A673 (cell line): ENCODE results near the gene MST1R. TPM values are rescaled to one million over a fixed set of nuclear protein-coding genes. Genes with fewer than 3 reads are reported as not detected.

Experiments used
- BruUV-seq: library from RNA; stranded (reverse); fragments of 400-500 nt; replicated peaks from 2 replicates; lab custom pipeline; 2021; lab: Mats Ljungman, UMichigan
- CTCF ChIA-PET: fragments of 300-600 bp; sonication (Branson Sonifier 250); formaldehyde crosslinking; loops from one replicate; lab custom pipeline; 2022; ENCODE audit warnings: antibody characterized with exemption; lab: Charles Lee
- POLR2A ChIA-PET: fragments of 300-600 bp; sonication (Branson Sonifier 250); formaldehyde crosslinking; loops from one replicate; lab custom pipeline; 2022; ENCODE audit warnings: antibody characterized with exemption; ENCODE audit not compliant: low non-redundant PET; lab: Charles Lee
- DNase-seq: peaks from one replicate; pipeline ENCODE4 v3.0.0-alpha.2; 2015; ENCODE audit warnings: low spot score
- H3K27ac ChIP-seq: fragments of 200-600 bp; sonication (generic); 2 replicates; pipeline ENCODE4 v1.5.1; 2016; ENCODE audit warnings: mixed run types, low read depth, mild to moderate bottlenecking, mixed read lengths, antibody characterized with exemption, low read length; ENCODE audit not compliant: poor library complexity, severe bottlenecking
- H3K27me3 ChIP-seq: fragments of 200-600 bp; sonication (generic); replicated peaks from 2 replicates; pipeline ENCODE4 v1.6.1; 2017; ENCODE audit warnings: mixed run types, low read depth, mild to moderate bottlenecking, mixed read lengths, antibody characterized with exemption, low read length; ENCODE audit not compliant: insufficient read depth, poor library complexity
- H3K36me3 ChIP-seq: fragments of 200-600 bp; sonication (generic); 2 replicates; pipeline ENCODE4 v1.6.1; 2016; ENCODE audit warnings: mixed run types, mild to moderate bottlenecking, mixed read lengths, antibody characterized with exemption, low read length; ENCODE audit not compliant: insufficient read depth, poor library complexity, severe bottlenecking
- H3K4me1 ChIP-seq: fragments of 200-600 bp; sonication (generic); 2 replicates; pipeline ENCODE4 v1.6.1; 2017; ENCODE audit warnings: mixed run types, mild to moderate bottlenecking, mixed read lengths, antibody characterized with exemption, low read length; ENCODE audit not compliant: insufficient read depth, poor library complexity, severe bottlenecking
- H3K4me3 ChIP-seq: fragments of 200-600 bp; sonication (generic); 2 replicates; pipeline ENCODE4 v1.5.1; 2016; ENCODE audit warnings: low read depth, mixed run types, mild to moderate bottlenecking, mixed read lengths, low read length; ENCODE audit not compliant: poor library complexity, severe bottlenecking
- H3K9me3 ChIP-seq: fragments of 200-600 bp; sonication (generic); 2 replicates; pipeline ENCODE4 v1.6.1; 2016; ENCODE audit warnings: mixed run types, low read depth, mild to moderate bottlenecking, mixed read lengths, antibody characterized with exemption, low read length; ENCODE audit not compliant: poor library complexity, severe bottlenecking
- EZH2 ChIP-seq: fragments of 200-600 bp; sonication (generic); IDR thresholded peaks from 2 replicates; pipeline ENCODE4 v1.6.1; 2017; ENCODE audit warnings: borderline replicate concordance, low read depth, mild to moderate bottlenecking, mixed read lengths, antibody characterized with exemption, low read length; ENCODE audit not compliant: poor library complexity, severe bottlenecking
- intact Hi-C: fragments of 100-400 bp; cut with micrococcal nuclease; formaldehyde crosslinking; loops from one replicate; pipeline ENCODE4 v1.10.0; 2022; ENCODE audit not compliant: unreplicated experiment
- total RNA-seq: library from RNA; stranded (reverse); gene quantifications from 2 replicates; pipeline ENCODE4 v1.2.3, GENCODE V29; 2021
- TF ChIP-seq, protein P1 (sequence below): fragments of 300-800, 200-600 bp; sonication (generic); conservative IDR thresholded peaks from 2 replicates; pipeline ENCODE4 v1.5.1; 2017; ENCODE audit warnings: low read depth, mild to moderate bottlenecking, antibody characterized with exemption, low read length, moderate library complexity, mixed read lengths

The MST1R gene
- total RNA-seq, 1 experiment from 2014 or later: not detected

- no TSS peak for BruUV-seq
- POLR2A ChIA-PET: no interaction called here
- intact Hi-C loops: no loop called here
- no peak overlapping the region for H3K4me3 ChIP-seq
- CTCF ChIA-PET: no interaction called here
- H3K9me3 ChIP-seq: no peaks in the 10 kb centered on the region
- no peak for DNase-seq
- no peaks in the 10 kb centered on the region for H3K27me3 ChIP-seq
- no peaks in the 10 kb centered on the region for H3K36me3 ChIP-seq
- H3K27ac ChIP-seq: no peak overlapping the region
- TF ChIP-seq, protein P1, sequence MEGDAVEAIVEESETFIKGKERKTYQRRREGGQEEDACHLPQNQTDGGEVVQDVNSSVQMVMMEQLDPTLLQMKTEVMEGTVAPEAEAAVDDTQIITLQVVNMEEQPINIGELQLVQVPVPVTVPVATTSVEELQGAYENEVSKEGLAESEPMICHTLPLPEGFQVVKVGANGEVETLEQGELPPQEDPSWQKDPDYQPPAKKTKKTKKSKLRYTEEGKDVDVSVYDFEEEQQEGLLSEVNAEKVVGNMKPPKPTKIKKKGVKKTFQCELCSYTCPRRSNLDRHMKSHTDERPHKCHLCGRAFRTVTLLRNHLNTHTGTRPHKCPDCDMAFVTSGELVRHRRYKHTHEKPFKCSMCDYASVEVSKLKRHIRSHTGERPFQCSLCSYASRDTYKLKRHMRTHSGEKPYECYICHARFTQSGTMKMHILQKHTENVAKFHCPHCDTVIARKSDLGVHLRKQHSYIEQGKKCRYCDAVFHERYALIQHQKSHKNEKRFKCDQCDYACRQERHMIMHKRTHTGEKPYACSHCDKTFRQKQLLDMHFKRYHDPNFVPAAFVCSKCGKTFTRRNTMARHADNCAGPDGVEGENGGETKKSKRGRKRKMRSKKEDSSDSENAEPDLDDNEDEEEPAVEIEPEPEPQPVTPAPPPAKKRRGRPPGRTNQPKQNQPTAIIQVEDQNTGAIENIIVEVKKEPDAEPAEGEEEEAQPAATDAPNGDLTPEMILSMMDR: no peak
- H3K4me1 ChIP-seq: no peaks in the 10 kb centered on the region
Measured at GRCh38 chr3:49867400-49867799, 36.3 kb downstream of the MST1R start.

- Histone ChIP-seq H3K27ac (no peak overlapping the region), H3K4me1 (no peaks in the 10 kb centered on the region), H3K36me3 (no peaks in the 10 kb centered on the region), H3K4me3 (no peak overlapping the region), H3K9me3 (no peaks in the 10 kb centered on the region), H3K27me3 (no peaks in the 10 kb centered on the region)
- no peak for TF ChIP-seq EZH2
- TF ChIP-seq, protein P1: no peak
- no peak for DNase-seq
- no TSS peak for BruUV-seq
- POLR2A ChIA-PET: no interaction called here
- intact Hi-C loops: no loop called here
- CTCF ChIA-PET: no interaction called here
Measured at GRCh38 chr3:49865198-49865784, 38.4 kb downstream of the MST1R start.

- H3K36me3 ChIP-seq: no peaks in the 10 kb centered on the region
- intact Hi-C loops: no loop called here
- CTCF ChIA-PET: no interaction called here
- no TSS peak for BruUV-seq
- no peaks in the 10 kb centered on the region for H3K4me1 ChIP-seq
- no peaks in the 10 kb centered on the region for H3K9me3 ChIP-seq
- TF ChIP-seq, protein P1: no peak
- TF ChIP-seq EZH2: no peak
- POLR2A ChIA-PET: no interaction called here
- H3K4me3 ChIP-seq: no peak overlapping the region
- DNase-seq: no peak
- no peak overlapping the region for H3K27ac ChIP-seq
- no peaks in the 10 kb centered on the region for H3K27me3 ChIP-seq
Measured at GRCh38 chr3:49864505-49864904, 39.2 kb downstream of the MST1R start.
